Measurements from ENCODE around the gene NFKBIE.

The NFKBIE gene

DNA sequence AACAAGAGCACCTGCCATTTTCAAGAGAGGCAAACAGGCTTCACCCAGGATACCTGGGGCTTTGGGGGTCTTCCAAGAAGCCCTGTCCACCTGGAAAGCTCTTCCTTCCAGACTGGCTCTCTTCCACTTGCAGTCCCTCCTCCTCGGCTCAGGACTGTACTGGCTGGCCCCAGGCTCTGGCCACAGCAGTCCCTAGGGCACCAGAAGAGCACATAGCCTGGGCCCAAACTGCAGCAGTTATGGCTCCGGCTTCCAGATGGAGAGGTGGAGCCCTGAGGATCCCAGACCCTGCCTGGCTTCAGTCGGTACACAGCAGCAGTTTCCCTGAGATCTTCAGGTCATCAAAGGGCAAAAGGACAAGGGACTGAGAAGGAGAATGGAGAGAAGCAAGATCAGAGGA, 6.4 kb downstream of the NFKBIE start:
- no peak for DNase-seq (ENCODE audit: low read depth in 2 of 2, low spot score in 1 of 2)

DNA sequence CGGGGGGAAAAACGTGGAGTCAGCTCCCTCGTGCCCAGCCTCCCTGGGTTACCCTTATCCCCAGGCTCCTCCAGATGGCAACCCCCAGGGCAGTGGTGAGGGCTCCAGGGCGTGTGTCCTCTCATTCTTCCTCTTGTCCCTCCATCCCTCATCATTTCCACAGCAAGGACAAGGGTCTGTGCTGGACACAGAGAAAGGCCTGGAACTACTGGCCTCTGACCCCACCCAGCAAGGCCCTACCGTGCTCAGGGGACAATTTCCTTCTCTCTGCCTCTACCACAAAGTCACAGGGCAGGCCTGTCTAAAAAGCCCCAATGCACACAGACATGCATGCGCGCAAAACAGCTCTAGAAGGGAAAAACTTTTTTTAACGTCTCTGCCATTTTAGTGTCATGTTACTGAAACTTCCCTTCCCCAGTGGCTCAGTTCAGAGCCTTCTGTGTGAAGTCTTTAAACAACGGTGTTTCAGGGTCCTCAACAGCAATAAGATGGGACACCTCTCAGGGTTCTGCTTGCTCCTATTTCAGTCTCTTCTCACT, 7.0 kb downstream of the NFKBIE start:
- no peak for DNase-seq (ENCODE audit: low read depth in 2 of 2, low spot score in 1 of 2)

DNA sequence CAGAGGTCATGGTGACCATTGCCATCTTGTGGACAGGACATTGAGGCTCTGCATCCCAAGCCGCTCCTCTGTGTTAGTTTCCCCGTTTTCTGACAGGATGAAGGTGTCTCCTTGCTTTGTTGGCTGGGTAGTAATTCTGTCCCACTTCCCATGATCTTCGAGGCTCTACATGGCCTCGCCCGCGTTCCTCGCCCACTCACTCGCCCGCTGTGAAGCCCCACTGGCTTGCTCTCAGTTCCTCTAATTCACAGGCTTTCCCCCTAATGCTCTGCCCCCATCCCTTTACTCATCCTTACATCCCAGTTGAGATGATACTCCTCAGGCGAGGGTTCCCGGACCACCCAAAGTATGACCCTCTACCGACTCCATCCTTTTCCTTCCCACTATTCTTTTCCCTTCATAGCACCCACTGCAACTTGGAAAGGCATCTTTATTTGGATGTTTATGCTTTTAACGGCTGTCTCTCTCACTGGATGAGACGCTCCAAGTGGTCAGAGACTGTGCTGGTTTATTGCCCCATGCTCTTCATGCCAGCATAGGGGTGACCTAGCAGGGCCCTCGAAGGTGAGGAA, 7.5 kb downstream of the NFKBIE start:
- DNase-seq (ENCODE audit: low read depth in 2 of 2, low spot score in 1 of 2), result no peak

DNA sequence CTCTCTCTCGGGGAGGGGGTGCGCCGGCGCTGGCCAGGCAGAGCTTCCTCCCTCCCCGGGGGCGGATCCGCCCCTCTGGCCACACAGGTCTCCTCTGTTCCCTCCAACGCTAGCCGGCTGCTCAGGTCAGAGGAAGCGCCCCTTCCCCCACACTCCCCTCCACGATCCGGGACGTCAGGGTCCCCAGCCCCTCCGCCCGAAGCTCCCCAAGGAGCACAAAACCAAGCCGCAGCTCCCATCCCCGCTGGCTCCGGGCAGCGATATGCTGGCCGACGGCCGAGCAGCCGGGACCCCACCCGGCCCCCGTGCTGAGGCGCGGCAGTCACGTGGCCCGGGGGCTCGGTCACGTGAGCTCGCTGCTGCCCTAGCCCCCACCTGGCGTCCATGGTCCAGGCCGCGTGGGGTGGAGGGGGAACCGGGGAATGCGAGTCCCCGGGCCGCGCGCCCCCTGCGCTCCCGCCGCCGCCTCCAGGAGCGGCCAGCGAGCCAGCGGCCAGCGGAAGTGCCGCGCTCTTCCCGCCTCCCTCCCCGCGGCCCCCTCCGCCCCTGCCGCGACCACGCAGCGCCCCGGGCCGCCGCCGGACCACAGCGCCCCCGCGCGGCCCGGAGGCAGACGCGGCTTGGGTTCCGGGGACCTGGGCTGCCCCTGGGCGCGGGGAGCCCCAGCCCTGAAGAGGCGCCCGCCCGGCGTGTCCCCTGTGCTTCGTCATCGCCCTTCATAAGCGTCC, 8.2 kb downstream of the NFKBIE start, which contains the start of gene SLC35B2:
SLC35B2 (minus strand) TSS at position 504 of the 728 bp plus-strand sequence; CDS start at position 386, 118 bp downstream.
- DNase-seq (ENCODE audit: low read depth in 2 of 2, low spot score in 1 of 2), result no peak

DNA sequence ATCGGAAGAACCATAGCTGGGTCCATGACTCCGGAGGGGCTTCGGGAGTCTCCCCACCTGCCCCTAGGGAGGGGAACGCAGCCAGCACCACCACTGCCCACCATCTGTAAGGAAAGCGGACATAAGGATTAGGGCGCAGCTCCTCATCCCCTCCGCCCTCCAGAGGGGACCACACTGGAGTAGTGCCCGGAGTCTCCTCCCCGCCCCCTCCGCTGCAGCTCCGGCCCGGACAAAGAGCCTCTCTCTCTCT, 8.7 kb downstream of the NFKBIE start:
- no peak for DNase-seq (ENCODE audit: low read depth in 2 of 2, low spot score in 1 of 2)

DNA sequence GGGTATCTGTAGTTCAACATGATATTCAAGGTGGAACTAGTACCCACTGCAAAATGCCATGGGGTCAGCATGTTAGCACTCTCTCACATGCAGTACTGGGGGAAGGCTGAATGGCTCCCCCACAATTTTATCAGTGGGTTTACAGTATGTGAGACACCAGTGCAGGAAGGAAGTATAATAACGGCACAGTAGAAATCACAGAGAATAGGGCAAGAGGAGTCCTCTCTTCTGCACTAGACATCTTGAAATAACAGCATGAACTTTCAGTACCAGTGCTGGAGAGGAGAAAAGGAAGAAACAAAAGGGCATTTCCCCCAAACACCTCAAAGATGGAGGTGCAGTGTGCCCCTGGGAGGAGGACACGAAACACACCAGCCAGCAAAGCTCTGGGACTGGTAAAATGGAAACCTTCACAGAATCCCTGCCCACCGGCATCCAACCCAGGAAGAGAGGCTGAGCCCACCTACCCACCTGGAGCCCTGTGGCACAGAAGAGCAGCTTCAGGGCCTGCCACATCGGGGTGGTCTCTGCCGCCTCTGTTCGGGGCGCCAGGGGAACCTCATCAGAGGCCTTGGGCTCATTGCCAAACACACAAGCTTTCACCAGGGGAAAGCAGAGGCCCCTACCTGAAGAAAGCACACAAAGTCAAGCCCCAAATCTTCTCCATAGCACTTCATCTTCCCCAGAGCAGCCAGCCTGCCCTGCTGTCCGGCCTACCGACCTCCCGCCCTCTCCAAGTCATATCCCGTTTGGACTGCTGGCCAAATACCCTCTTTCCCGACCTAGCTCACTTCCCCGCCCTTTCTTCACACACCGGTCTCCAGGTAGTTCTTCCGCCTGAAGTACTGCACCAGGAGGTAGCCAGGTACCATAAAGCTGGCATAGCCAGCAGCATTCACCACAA, 9.2 kb downstream of the NFKBIE start:
- DNase-seq (ENCODE audit: low read depth in 2 of 2, low spot score in 1 of 2), result no peak

DNA sequence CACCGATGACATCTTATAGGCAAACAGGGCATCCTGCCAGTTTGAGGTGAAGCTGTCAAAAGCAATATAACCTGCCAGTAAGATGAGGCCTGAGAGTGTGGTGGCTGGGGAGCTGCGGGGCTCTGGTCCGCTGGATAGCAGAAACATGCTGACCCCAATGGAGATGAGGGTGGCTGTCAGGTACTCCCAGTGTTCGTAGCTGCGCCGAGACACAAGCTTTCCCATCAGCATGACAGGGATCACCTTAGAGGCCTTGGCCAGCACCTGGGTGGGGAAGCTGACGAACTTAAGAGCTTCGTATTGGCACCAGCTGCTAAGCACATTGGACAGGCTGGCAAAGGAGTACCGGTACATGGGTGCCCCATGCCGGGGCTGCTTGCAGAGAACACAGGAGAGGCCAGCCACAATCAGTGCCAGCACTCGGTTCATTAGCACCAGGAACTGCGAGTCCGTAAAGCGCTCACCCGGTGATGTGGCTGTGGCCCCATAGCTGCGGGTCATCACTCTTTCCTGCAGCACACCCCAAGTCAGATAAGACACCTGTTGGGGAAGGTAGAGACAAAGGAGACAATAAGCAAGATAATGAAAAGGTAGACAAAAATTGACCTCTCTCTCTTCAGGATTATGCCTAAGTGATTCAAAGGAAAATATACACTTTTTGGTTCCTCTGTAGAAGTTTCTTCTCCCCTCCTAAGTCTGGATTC, 10.1 kb downstream of the NFKBIE start:
- DNase-seq (ENCODE audit: low read depth in 2 of 2, low spot score in 1 of 2), result no peak

DNA sequence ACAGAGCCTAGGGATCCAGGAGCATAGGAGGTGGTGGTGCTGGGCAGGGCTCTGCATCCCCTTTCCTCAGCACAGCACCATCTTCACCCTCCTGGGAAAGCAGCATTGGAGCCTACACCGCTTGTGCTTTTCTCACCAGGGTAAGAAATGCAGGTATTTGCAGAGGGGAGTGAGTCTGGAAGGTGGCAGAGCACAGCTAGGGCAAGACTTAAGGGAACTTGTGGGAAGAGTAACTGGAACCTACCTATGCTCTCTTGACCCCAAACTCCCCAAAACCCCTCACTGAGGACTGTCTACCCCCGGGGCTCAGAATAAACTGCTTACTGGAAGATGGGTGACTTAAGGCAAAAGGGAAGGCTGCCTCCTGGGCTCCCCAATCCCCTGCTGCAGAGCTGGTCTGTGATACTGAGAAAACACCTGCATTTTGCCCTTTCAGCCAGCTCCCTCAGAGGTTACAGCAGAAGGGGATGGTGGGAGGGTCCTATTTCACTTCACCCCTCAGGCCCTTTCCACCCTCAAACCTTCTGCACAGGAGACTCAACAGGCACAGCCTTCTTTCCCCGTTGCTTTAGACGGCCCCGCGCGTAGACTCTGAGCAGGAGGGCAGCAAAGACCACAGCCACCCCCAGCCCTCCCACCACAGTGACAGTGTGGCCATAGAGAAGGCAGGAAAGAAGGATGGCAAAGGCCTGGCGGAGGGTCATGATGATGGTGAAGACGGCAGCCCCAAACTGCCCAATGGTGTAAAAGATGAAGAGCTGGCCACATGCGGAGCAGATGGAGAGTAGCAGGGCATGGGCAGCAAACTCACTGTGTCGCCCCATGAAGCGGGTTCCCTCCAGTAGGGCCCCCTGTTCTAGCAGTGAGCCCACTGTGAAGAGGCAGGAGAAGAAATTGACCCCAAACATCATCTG, 10.9 kb downstream of the NFKBIE start:
- DNase-seq (ENCODE audit: low read depth in 2 of 2, low spot score in 1 of 2), result no peak

DNA sequence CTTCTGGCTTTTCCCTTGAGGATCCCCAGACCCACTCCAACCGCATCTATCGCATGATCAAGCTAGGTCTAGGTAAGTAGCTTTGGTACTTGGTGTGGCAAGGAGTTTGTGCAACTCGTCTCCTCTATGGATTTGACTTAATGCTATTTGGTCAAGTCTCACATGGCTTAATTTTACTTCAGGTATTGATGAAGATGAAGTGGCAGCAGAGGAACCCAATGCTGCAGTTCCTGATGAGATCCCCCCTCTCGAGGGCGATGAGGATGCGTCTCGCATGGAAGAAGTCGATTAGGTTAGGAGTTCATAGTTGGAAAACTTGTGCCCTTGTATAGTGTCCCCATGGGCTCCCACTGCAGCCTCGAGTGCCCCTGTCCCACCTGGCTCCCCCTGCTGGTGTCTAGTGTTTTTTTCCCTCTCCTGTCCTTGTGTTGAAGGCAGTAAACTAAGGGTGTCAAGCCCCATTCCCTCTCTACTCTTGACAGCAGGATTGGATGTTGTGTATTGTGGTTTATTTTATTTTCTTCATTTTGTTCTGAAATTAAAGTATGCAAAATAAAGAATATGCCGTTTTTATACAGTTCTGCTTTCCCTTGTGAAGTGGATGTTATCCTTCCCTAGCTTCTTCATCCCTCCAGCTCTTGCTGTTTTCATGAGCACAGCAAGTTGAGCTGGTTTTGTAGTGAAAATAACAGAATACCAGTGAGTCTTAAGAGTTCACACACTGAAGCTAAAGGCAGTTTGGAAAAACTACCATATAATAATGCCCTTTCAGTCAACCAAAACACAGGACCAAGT, 11.8 kb downstream of the NFKBIE start:
- DNase-seq (ENCODE audit: low read depth in 2 of 2, low spot score in 1 of 2), result no peak

DNA sequence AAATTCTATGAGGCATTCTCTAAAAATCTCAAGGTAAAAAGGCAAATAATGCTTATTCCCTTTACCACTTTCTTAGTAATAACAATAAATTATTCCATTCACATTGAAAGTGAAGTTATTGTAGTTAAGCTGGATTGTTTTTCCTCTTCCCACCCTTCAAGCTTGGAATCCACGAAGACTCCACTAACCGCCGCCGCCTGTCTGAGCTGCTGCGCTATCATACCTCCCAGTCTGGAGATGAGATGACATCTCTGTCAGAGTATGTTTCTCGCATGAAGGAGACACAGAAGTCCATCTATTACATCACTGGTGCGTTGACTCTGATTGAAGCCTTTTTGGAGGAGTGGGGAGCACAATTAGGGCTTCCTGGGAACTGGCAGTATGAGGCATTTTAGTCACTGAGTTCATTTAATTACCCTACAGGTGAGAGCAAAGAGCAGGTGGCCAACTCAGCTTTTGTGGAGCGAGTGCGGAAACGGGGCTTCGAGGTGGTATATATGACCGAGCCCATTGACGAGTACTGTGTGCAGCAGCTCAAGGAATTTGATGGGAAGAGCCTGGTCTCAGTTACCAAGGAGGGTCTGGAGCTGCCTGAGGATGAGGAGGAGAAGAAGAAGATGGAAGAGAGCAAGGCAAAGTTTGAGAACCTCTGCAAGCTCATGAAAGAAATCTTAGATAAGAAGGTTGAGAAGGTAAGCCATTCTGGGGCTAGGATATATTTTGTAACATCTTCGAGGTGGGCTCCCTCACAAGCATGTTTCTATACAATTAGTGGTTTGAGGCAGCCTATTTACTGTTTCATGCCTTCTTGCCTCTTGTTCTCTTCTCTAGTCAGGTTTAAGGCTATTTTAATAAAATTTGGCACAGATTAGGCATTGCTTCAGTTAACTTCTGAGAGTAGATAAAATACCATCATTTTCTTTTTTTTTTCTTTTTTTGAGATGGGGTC, 13.5 kb downstream of the NFKBIE start:
- DNase-seq (ENCODE audit: low read depth in 2 of 2, low spot score in 1 of 2), result no peak

DNA sequence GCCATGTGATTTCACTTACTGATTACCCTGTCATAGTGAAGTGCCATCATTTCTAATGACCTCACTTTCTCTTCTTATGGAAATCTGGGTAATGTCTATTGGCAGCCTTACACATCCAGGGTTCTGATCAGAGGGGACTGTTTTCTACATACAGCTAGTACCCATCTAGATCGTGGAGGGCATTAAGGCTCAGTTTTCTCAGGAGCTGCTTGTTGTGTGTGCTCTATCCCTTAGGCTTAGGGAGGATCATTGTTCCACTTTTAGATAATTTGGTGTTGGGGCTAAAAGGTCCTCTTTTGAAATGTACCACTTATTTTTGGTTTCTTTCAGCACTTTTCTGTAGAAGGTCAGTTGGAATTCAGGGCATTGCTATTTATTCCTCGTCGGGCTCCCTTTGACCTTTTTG, 14.6 kb downstream of the NFKBIE start:
- DNase-seq (ENCODE audit: low read depth in 2 of 2, low spot score in 1 of 2), result no peak

DNA sequence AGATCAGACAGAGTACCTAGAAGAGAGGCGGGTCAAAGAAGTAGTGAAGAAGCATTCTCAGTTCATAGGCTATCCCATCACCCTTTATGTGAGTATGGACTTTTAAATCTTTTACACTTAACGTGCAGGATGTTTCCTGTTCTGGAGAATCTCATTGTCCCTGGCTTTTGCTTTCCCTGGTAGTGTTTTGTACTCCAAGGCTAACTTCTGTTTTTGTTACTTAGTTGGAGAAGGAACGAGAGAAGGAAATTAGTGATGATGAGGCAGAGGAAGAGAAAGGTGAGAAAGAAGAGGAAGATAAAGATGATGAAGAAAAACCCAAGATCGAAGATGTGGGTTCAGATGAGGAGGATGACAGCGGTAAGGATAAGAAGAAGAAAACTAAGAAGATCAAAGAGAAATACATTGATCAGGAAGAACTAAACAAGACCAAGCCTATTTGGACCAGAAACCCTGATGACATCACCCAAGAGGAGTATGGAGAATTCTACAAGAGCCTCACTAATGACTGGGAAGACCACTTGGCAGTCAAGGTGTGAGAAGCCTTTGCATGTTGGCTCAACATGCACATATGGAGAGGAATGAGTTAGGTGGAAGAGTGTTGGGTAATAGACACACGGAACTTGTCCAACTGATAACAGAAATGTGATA, 15.2 kb downstream of the NFKBIE start:
- no peak for DNase-seq (ENCODE audit: low read depth in 2 of 2, low spot score in 1 of 2)

DNA sequence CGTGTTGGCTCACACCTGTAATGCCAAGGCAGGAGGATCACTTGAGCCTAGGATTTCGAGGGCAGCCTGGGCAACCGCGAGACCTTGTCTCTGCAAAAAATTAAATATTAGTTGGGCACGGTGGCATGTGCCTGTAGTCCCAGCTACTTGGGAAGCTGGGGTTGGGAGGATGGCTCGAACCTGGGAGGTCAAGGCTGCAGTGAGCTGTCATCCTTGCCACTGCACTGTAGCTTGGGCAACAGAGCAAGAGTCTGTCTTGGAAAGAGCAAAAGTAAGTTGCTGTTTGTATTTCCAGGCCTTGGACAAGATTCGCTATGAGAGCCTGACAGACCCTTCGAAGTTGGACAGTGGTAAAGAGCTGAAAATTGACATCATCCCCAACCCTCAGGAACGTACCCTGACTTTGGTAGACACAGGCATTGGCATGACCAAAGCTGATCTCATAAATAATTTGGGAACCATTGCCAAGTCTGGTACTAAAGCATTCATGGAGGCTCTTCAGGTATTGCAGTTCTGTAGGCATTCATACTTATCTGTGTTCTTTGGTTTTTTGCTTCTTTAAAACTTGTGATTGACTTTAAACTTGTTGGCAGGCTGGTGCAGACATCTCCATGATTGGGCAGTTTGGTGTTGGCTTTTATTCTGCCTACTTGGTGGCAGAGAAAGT, 16.1 kb downstream of the NFKBIE start:
- DNase-seq (ENCODE audit: low read depth in 2 of 2, low spot score in 1 of 2), result no peak

DNA sequence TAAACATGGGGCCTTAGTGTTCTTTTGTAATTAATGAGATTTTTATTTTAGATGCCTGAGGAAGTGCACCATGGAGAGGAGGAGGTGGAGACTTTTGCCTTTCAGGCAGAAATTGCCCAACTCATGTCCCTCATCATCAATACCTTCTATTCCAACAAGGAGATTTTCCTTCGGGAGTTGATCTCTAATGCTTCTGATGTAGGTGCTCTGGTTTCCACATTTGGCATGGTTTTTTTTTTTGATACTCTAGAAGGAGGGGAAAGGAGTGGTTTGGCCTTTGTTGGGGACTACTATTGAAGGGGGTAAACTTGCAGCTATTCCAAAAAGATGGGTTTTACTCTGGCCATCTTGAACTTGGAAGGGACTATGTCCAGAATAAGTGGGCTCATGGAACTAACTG, 16.8 kb downstream of the NFKBIE start:
- DNase-seq (ENCODE audit: low read depth in 2 of 2, low spot score in 1 of 2), result no peak

DNA sequence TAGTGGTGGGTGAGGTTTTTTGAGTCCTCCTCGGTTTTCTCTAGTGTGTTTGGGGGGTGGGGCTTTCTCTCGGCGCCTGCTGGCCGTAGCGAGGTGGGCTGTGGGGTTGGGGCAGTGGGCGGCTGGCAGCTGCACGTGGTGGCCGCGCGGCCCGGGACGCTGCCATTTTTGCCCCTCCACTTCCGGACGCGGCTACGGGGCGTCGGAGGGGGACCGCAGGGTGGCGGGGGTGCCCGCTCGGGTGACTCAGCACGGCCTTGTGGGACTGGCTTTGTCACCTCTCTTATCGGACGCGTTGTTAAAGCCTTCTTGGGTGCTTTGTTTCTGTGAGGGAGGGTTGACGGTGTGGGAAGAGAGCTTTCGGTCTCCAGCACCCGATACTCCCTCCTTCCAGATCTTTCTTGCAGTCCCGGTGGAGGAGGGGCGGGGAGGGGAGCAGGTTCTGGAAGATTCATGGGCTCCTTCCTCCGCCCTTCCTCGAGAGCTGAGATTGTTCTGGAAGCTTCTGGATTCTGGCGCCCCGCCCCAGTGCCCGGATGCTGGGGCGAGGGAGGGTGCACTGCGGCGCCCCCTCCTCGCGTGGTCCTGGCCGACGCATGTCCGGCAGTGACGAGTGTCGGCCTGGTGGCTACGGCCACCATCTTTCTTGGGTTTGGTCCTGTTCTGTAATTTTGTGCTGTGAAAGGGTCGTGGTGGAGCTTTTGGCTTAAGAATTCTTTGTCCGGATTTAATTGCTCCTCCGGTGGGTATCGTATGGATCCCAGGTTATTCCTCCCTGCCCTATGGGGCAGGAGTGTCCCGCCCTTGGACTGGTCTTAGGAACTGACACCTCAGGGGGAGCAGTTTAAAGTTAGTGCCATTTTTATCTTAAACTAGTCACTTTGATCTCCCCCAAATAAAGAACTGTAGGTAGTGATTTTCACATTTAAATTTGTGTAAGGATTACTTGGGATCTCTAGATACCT, 17.7 kb downstream of the NFKBIE start:
- peak; percentile 83 to 91 for DNase-seq (ENCODE audit: low read depth in 2 of 2, low spot score in 1 of 2)

DNA sequence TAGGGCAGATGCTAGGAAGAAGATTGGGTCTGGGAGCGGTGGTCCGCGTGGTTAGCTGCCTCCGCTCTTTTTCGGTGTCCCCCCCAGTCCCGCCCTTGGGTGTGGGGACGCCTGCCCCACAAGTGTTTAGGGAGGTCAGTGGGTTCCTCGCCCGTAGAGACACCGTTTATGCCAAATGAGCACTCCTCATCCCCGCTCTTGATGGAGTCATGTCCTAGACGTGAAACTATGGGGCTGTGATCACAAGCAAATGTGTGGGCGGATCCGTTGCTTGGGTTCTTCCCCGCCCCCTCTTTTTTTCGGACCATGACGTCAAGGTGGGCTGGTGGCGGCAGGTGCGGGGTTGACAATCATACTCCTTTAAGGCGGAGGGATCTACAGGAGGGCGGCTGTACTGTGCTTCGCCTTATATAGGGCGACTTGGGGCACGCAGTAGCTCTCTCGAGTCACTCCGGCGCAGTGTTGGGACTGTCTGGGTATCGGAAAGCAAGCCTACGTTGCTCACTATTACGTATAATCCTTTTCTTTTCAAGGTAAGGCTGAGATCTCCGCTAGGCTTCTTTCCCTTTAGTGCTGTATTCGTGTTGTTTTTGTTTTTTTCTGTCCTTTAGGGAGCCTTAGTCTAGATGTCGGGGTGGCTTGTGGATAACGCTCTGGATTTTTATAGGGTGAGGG, 18.6 kb downstream of the NFKBIE start, which contains the start of gene HSP90AB1:
HSP90AB1 (plus strand) TSS at position 439 of the 675 bp plus-strand sequence. CDS start 1,529 bp downstream, outside the sequence.
- peak; percentile 96 for DNase-seq (ENCODE audit: low read depth in 2 of 2, low spot score in 1 of 2)
